Breast epithelium (tissue), 4 donors: ENCODE data around the gene OR2AP1. TPM values are rescaled to one million over a fixed set of nuclear protein-coding genes. Genes with fewer than 3 reads are reported as not detected.
"Not testable (repeated sequence)": the region's sequence is repeated elsewhere in the genome, so short reads cannot be mapped to it uniquely, and the experiment has no call there.

Experiments used
- DNase-seq, 2 donors: peaks; one replicate each; pipeline ENCODE4 v3.0.0-alpha.2; 2019; ENCODE audit warnings: low spot score in 2 of 2
- H3K27ac ChIP-seq, 2 donors: fragments of 200-600 bp; sonication (generic) in 1 of 2; one replicate each; pipeline ENCODE4 v1.5.1; 2016 to 2019; ENCODE audit warnings: mild to moderate bottlenecking in 1 of 2
- H3K27me3 ChIP-seq, 2 donors: fragments of 200-600 bp; sonication (generic) in 1 of 2; one replicate each; pipeline versions ENCODE4 v1.5.1 to v1.6.0; 2017 to 2019; ENCODE audit warnings: control low read depth in 1 of 2, mild to moderate bottlenecking in 1 of 2
- H3K36me3 ChIP-seq: fragments of 200-600 bp; one replicate; pipeline ENCODE4 v1.5.1; 2019
- H3K4me1 ChIP-seq, 2 donors: fragments of 200-600 bp; sonication (generic); one replicate each; pipeline ENCODE4 v1.5.1; 2016 to 2019; ENCODE audit warnings: control low read depth in 1 of 2
- H3K4me3 ChIP-seq, 3 donors: fragments of 200-600 bp; sonication (generic); 1 replicate in 2 of 3; 2 replicates in 1 of 3; pipeline ENCODE4 v1.5.1; 2016 to 2019; ENCODE audit warnings: mild to moderate bottlenecking in 3 of 3, moderate library complexity in 2 of 3
- H3K9me3 ChIP-seq, 2 donors: fragments of 200-600 bp; sonication (generic) in 1 of 2; one replicate each; pipeline ENCODE4 v1.5.1; 2016 to 2019; ENCODE audit warnings: control low read depth in 1 of 2
- CTCF ChIP-seq, 3 donors: fragments of 450-650 bp; IDR thresholded peaks; one replicate each; pipeline ENCODE4 v1.5.1; 2016 to 2017; ENCODE audit warnings: antibody characterized with exemption in 3 of 3, mild to moderate bottlenecking in 3 of 3, moderate library complexity in 3 of 3
- POLR2A ChIP-seq: fragments of 450-650 bp; IDR thresholded peaks from one replicate; pipeline ENCODE4 v1.6.1; 2016; ENCODE audit warnings: antibody characterized with exemption, mild to moderate bottlenecking, moderate library complexity
- POLR2AphosphoS5 ChIP-seq, 3 donors: sonication (generic); formaldehyde crosslinking; IDR thresholded peaks; one replicate each; pipeline ENCODE4 v1.6.1; 2017; ENCODE audit warnings: antibody characterized with exemption in 3 of 3
- intact Hi-C: fragments of 100-400 bp; cut with DNase I; formaldehyde crosslinking; loops from one replicate; pipeline ENCODE4 v1.15.1; 2023; ENCODE audit warnings: low total_unique reads
- total RNA-seq, 3 donors: library from RNA; depleted of rRNA; stranded (reverse); fragments of >200 nt; gene quantifications; one replicate each; pipeline ENCODE4 v1.1.0, GENCODE V29; 2016

Gene OR2AP1
- not detected for total RNA-seq

- Histone ChIP-seq H3K9me3 (peaks cover 18 to 41% of the 10 kb centered on the region in 2 donors), H3K4me1 (no peaks in the 10 kb centered on the region), H3K27ac (no peak within 1 kb of the TSS), H3K4me3 (no peak within 1 kb of the TSS), H3K36me3 (no peaks in the 10 kb centered on the region), H3K27me3 (no peaks in the 10 kb centered on the region)
- TF ChIP-seq CTCF (IDR thresholded peaks at IDR 0.05): no peak
- TF ChIP-seq POLR2A: no peak
- no peak for TF ChIP-seq POLR2AphosphoS5 (IDR thresholded peaks at IDR 0.05)
- DNase-seq: no peak
- intact Hi-C loops: no loop called here
Observed at GRCh38 chr12:55572168-55572567, at the start of gene OR2AP1. OR2AP1 (plus strand) TSS chr12:55572468; CDS start chr12:55574415, 1,947 bp downstream.

GRCh38 chr12:55548235-55548634 lies 24.0 kb upstream of the OR2AP1 start:
- H3K4me1 ChIP-seq, H3K27me3 ChIP-seq, H3K4me3 ChIP-seq, H3K27ac ChIP-seq, DNase-seq, intact Hi-C loops, H3K36me3 ChIP-seq: not testable (repeated sequence)
- peaks cover 0 to 11% of the 10 kb centered on the region in 2 donors for H3K9me3 ChIP-seq

- no peak overlapping the region for H3K27ac ChIP-seq
- H3K27me3 ChIP-seq: no peaks in the 10 kb centered on the region
- peaks cover 0 to 11% of the 10 kb centered on the region in 2 donors for H3K9me3 ChIP-seq
- TF ChIP-seq POLR2A: no peak
- TF ChIP-seq CTCF (IDR thresholded peaks at IDR 0.05): no peak
- no peak for TF ChIP-seq POLR2AphosphoS5 (IDR thresholded peaks at IDR 0.05)
- DNase-seq: no peak
- H3K36me3 ChIP-seq: no peaks in the 10 kb centered on the region
- H3K4me1 ChIP-seq: no peaks in the 10 kb centered on the region
- intact Hi-C loops: no loop called here
- no peak overlapping the region for H3K4me3 ChIP-seq
Observed at GRCh38 chr12:55548756-55549155, 23.5 kb upstream of the OR2AP1 start.

- no peaks in the 10 kb centered on the region for H3K27me3 ChIP-seq
- DNase-seq: no peak
- H3K9me3 ChIP-seq: peaks cover 0 to 11% of the 10 kb centered on the region in 2 donors
- H3K27ac ChIP-seq: no peak within 1 kb of the TSS
- no peaks in the 10 kb centered on the region for H3K4me1 ChIP-seq
- H3K4me3 ChIP-seq: no peak within 1 kb of the TSS
- TF ChIP-seq POLR2AphosphoS5 (IDR thresholded peaks at IDR 0.05) (no peak), CTCF (IDR thresholded peaks at IDR 0.05) (no peak), POLR2A (no peak)
- intact Hi-C loops: no loop called here
- H3K36me3 ChIP-seq: no peaks in the 10 kb centered on the region
Observed at GRCh38 chr12:55549302-55549701, 23.0 kb upstream of the OR2AP1 start, which contains the start of gene OR6C4. OR6C4 (plus strand) TSS chr12:55549602; CDS start chr12:55551227, 1,625 bp downstream.

- no peaks in the 10 kb centered on the region for H3K27me3 ChIP-seq
- no peak overlapping the region for H3K27ac ChIP-seq
- H3K9me3 ChIP-seq: peaks cover 8 to 21% of the 10 kb centered on the region in 2 donors
- DNase-seq: no peak
- H3K36me3 ChIP-seq: no peaks in the 10 kb centered on the region
- H3K4me3 ChIP-seq: no peak overlapping the region
- no peak for TF ChIP-seq POLR2AphosphoS5 (IDR thresholded peaks at IDR 0.05)
- no peak for TF ChIP-seq POLR2A
- TF ChIP-seq CTCF (IDR thresholded peaks at IDR 0.05): no peak
- intact Hi-C loops: no loop called here
- H3K4me1 ChIP-seq: no peaks in the 10 kb centered on the region
Observed at GRCh38 chr12:55554296-55554695, 18.0 kb upstream of the OR2AP1 start.

GRCh38 chr12:55570060-55570459 lies 2.2 kb upstream of the OR2AP1 start:
- H3K4me1 ChIP-seq, intact Hi-C loops, H3K27me3 ChIP-seq, H3K4me3 ChIP-seq, H3K36me3 ChIP-seq, H3K27ac ChIP-seq, DNase-seq: not testable (repeated sequence)
- H3K9me3 ChIP-seq: peaks cover 18 to 41% of the 10 kb centered on the region in 2 donors

GRCh38 chr12:55570689-55571088 lies 1.6 kb upstream of the OR2AP1 start:
- not testable (repeated sequence) for H3K4me3 ChIP-seq, DNase-seq
- peaks cover 18 to 41% of the 10 kb centered on the region in 2 donors for H3K9me3 ChIP-seq

More at GRCh38 chr12:55570689-55571088, 1.6 kb upstream of the OR2AP1 start:
- H3K27ac ChIP-seq, intact Hi-C loops, H3K36me3 ChIP-seq, H3K27me3 ChIP-seq, H3K4me1 ChIP-seq: not testable (repeated sequence)
